HG02970 (cell line): ENCODE data around the gene RETREG3.
"Not testable (repeated sequence)": the region's sequence is repeated elsewhere in the genome, so short reads cannot be mapped to it uniquely, and the experiment has no call there.

Experiments used
- ATAC-seq: cut with Tn5 transposase; IDR thresholded peaks from one replicate; pipeline ENCODE4 v1.9.1; 2021; ENCODE audit warnings: mild to moderate bottlenecking, moderate library complexity, moderate number of reproducible peaks; ENCODE audit not compliant: unreplicated experiment, low FRiP score

The RETREG3 gene

GRCh38 chr17:42609182-42609813 is at the start of gene RETREG3, which contains the start of gene TUBG1:
RETREG3 (minus strand) TSS chr17:42609374; CDS start chr17:42609324, 50 bp downstream.
TUBG1 (plus strand) TSS chr17:42609683; CDS start chr17:42609738, 55 bp downstream.
- peak; percentile 96 for ATAC-seq

- ATAC-seq: no peak
These were observed 48.8 kb upstream of the RETREG3 start for GRCh38 chr17:42657824-42658588.

GRCh38 chr17:42655528-42655927 is 46.4 kb upstream of the RETREG3 start:
- no peak for ATAC-seq

GRCh38 chr17:42653179-42654124 is 44.3 kb upstream of the RETREG3 start:
- no peak for ATAC-seq

GRCh38 chr17:42651392-42651791 is 42.2 kb upstream of the RETREG3 start:
- ATAC-seq: no peak

- ATAC-seq: no peak
These were observed 38.6 kb upstream of the RETREG3 start for GRCh38 chr17:42647778-42648177.

- ATAC-seq: no peak
These were observed 33.2 kb upstream of the RETREG3 start for GRCh38 chr17:42642336-42642735.

GRCh38 chr17:42640121-42640520 is 30.9 kb upstream of the RETREG3 start:
- ATAC-seq: no peak

GRCh38 chr17:42639525-42640113 is 30.4 kb upstream of the RETREG3 start:
- ATAC-seq: no peak

- no peak for ATAC-seq
These were observed 23.8 kb upstream of the RETREG3 start for GRCh38 chr17:42632949-42633444.

- no peak for ATAC-seq
These were observed 20.3 kb upstream of the RETREG3 start for GRCh38 chr17:42629411-42630009.

- not testable (repeated sequence) for ATAC-seq
These were observed 18.0 kb upstream of the RETREG3 start for GRCh38 chr17:42627032-42627764.

GRCh38 chr17:42623732-42624596 is 14.8 kb upstream of the RETREG3 start:
- no peak for ATAC-seq

- no peak for ATAC-seq
These were observed 14.1 kb upstream of the RETREG3 start for GRCh38 chr17:42623271-42623670.

GRCh38 chr17:42621987-42622386 is 12.8 kb upstream of the RETREG3 start:
- ATAC-seq: not testable (repeated sequence)

- ATAC-seq: peak; percentile 65
These were observed 9.4 kb upstream of the RETREG3 start for GRCh38 chr17:42618442-42619150.

GRCh38 chr17:42617956-42618431 is 8.8 kb upstream of the RETREG3 start:
- ATAC-seq: no peak
